NCI-H1105 treated with DMSO at 0.1 percent for 48 hours (cell line): ENCODE data around the gene PLXNB3.

Experiments
- DNase-seq: peaks from one replicate; lab custom pipeline; 2025; lab: John Stamatoyannopoulos, UW

Gene PLXNB3

DNA sequence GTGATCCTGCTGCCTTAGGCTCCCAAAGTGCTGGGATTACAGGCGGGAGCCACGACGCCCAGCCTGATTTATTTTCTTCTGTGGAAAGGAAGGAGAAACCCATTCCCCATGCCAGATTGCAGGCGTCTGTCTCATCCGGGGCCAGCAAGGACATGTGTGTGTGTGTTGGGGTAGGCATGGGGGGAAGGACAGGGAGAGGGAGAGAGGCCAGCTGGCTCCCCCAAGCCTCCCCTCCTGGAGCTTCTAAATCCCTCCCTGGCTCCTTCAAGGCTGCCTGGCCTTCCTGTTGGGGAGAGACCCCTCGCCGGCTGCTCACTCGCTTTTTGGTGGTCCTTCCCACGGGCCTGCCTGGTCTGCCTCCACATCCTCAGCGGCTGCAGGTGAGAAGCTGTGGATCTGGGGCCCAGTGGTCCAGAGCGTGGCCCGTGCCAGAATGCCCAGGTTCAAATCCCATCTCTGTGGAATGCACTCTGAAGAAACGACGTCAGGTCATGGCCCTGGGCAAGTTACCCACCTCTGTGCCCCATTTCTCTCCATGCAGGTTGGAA lies 1.3 kb upstream of the PLXNB3 start:
- DNase-seq = no peak

DNA sequence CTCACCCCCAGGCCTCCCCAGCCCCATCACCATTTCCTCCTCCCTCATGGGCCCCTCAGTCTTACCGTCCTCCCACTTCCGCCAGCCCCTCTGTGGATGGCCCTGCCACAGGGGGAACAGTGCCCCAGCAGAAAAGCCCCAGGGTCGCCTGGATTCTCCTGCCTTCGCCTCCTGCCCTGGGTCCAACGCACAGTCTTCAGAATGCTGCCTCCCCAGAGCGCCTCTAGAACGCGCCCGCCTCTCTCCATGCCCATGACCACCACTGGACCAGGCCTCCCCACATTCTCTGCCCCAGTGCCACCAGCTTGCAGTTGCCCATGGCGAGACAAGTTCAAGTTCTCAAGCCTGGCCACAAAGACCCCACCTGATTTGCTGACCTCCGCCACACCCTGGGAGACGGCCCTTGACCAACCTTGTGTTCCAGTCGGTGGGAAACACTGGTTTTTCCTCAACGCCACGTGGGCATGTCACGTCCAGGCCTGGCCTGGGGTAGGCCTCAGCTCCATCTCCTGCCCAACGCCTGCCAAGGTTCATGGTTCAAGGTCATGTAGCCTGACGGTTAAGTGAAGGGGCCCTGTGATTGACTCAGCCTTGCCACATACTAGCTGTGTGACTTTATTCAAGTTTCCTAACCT lies 634 bp upstream of the PLXNB3 start:
- DNase-seq = no peak

DNA sequence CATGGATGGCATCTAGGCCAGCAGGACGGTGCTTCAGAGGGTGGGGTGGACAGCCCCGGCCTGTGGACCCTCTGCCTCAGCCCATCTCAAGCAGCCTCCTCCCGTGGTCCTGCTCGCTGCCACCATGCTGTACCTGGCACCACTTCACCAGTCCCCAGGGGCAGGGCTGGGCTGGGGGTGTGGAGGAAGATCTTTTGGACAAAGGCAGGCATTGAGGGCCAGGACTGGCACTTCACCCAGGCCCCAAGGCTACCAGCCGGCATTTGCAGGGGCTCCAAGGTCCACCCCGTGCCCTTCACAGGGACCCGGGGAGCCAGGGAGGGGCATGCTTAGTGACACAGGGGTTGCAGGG lies 713 bp downstream of the PLXNB3 start:
- no peak for DNase-seq

DNA sequence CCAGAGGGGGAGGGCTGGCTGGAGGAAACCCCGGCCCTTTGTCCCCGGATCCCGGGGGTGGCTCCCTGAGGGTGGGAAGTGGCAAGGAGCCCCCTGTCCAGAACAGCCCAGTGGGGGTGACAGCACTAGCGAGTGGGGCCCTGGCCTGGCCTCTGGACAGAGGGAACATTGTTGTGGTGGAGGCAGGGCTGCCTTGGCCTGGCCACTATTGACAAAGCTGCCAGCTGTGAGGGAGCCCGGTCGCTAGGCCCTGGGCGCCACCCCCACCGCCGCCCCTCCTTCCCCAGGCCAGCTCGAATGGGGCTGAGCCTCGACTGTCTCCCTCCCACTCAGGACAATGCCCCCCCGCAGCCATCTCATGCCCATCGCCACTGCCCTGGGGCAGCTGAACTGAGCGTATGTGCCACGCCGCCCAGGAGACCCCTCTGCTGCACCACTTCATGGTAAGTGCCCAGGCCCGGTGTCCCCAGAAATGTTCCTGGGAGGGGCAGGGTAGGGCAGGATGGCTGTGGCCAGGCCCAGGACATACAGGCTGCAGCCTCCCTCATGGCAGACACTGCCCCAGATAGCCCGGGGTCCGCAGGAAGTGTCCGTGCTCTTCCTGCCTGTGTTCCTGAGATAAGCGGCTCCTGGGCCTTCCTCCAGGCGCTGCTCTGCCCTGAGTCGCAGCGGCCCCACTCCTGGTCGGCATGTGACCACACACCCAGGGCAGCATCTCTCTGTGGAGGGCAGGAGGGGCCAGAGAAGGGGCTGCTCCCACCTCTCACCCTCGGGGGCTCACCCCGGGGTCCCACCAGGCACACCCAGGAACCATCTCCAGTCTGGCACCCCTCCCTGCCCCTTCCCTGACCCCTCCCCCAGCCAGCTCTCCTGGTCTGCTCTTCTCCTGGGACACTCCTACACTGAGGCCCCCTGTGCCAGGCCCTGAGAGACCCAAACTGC lies 1.4 kb downstream of the PLXNB3 start:
- DNase-seq = no peak

DNA sequence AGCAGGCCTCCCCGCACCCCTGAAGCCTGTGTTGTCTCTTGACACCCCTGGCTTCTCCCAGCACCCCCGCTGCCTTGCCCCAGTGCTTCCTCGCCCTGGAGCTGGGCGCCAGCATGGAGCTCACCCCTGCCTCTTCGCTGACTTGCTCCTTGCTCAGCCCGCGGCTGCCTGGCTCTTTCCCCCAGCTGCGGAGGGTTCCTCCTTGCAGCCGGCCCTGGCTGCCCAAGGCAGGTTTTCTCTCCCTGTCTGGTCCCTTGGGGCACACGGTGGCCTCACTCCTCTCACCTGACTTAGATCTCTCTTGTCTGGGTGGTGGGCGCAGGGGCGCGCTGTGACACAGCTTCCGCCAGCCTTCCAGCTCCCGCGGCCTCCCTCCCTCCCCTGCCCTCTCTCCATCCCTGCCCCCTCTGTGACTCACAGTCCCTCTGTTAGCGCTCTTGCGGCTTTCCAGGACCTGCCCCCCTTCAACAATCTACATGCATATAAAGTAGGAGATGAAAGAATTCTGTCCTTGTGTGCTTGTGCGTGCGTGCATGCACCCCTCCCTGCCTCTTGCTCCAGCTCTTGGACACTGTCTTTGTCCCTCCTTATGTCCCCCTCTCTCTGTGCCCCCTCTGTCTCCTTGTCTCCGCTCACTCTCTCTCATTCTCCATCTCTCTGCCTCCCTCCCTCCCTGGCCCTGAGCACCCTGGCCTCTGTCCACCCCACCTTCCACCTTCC lies 2.2 kb downstream of the PLXNB3 start:
- DNase-seq = no peak

DNA sequence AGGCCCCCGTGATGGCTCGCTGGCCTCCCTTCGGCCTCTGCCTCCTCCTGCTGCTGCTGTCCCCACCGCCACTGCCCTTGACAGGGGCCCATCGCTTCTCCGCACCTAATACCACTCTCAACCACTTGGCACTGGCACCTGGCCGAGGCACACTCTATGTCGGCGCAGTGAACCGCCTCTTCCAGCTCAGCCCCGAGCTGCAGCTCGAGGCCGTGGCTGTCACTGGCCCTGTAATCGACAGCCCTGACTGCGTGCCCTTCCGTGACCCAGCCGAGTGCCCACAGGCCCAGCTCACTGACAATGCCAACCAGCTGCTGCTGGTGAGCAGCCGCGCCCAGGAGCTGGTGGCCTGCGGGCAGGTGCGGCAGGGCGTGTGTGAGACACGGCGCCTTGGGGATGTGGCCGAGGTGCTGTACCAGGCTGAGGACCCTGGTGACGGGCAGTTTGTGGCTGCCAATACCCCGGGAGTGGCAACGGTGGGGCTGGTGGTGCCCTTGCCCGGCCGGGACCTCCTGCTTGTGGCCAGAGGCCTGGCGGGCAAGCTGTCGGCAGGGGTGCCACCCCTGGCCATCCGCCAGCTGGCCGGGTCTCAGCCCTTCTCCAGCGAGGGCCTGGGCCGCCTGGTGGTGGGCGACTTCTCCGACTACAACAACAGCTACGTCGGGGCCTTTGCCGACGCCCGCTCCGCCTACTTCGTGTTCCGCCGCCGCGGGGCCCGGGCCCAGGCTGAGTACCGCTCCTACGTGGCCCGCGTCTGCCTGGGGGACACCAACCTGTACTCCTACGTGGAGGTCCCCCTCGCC lies 3.0 kb downstream of the PLXNB3 start:
- no peak for DNase-seq

DNA sequence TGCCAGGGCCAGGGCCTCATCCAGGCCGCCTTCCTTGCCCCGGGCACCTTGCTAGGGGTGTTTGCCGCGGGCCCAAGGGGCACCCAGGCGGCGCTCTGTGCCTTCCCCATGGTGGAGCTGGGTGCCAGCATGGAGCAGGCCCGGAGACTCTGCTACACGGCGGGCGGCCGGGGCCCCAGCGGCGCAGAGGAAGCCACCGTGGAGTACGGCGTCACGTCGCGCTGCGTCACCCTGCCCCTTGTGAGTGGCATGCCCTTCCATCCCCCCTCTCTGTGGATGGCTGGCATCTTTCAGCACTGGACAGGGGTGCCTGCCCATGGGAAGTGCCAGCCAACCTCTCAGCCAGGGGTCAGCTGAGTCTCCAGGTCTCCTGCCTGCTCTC lies 3.6 kb downstream of the PLXNB3 start:
- no peak for DNase-seq

DNA sequence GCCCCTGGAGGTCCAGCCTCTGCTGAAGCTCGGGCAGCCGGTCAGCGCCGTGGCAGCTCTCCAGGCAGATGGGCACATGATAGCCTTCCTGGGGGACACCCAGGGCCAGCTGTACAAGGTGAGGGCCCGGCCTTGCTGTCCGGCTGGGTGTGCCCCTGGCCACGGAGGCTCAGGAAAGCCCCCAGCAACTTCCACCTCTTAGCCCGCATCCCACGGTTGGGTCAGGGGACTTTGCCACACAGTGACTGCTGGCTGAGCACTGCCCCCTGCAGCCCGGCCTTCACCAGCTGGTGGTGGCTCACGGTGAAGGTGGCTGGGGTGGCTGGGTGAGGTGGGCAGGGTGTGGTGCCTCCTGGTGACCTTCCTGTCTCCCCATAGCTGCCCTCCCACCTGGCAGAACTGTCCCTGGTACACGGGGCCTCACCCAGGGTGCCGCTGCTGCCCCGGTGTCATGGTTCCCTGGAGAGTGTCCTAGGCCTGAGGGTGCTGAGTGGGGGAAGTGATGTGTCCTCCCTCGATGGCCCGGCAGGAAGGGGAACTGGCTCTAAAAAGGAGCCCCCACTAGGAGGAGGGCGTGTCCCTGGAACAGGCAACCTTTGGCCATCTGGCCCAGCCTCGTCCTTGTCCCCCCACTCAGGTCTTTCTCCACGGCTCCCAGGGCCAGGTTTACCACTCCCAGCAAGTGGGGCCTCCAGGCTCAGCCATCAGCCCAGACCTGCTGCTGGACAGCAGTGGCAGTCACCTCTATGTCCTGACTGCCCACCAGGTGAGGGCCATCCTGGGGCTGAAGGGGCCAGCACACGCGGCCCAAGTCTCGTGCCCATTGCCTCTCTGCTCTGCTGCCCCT lies 4.5 kb downstream of the PLXNB3 start:
- no peak for DNase-seq

DNA sequence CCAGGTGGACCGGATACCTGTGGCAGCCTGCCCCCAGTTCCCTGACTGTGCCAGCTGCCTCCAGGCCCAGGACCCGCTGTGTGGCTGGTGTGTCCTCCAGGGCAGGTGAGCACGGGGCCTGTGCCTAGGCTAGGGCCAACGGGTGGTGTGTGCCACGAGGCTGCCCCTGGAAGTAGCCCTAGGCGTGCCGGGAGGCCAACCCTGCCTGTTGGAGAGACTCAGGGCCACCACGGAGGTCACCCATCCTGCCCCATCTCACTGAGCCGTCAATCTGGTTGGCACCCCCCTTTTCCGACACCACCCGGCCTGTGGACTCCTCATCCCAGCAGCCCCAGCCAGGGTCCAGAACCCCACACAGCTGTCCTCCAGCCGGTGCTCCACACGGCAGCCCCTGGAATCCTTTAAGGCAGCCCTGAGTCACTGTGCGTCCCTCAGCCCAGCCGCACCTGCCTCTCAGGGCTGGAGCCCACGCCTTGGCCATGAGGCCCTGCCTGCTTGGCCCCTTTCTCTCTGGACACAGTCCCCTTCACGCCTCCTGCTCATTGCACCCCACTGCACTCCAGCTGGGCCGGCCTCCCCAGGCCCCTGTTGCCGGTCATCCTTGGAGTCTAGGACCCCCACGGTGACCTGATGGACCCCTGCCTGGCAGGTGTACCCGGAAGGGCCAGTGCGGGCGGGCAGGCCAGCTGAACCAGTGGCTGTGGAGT lies 5.3 kb downstream of the PLXNB3 start:
- DNase-seq = no peak

DNA sequence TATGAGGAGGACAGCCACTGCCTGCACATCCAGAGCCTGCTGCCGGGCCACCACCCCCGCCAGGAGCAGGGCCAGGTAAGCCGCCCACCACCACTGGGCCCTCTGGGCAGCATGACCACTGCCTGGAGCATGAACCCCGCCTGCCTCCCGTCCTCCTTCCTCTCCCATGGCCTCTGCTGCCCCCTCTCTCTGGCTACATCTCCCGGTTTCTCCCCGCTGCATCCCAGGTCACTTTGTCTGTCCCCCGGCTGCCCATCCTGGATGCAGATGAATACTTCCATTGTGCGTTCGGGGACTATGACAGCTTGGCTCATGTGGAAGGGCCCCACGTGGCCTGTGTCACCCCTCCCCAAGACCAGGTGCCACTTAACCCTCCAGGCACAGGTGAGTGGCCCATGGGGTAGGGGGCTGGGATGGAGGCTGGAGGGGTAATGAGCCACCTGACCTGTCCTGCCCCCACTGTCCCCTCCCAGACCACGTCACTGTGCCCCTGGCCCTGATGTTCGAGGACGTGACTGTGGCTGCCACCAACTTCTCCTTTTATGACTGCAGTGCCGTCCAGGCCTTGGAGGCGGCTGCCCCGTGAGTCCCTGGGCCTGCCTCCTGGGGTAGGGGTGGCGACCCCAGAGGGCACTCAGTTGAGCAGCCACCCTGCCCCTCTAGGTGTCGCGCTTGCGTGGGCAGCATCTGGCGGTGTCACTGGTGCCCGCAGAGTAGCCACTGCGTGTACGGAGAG lies 6.0 kb downstream of the PLXNB3 start:
- no peak for DNase-seq

DNA sequence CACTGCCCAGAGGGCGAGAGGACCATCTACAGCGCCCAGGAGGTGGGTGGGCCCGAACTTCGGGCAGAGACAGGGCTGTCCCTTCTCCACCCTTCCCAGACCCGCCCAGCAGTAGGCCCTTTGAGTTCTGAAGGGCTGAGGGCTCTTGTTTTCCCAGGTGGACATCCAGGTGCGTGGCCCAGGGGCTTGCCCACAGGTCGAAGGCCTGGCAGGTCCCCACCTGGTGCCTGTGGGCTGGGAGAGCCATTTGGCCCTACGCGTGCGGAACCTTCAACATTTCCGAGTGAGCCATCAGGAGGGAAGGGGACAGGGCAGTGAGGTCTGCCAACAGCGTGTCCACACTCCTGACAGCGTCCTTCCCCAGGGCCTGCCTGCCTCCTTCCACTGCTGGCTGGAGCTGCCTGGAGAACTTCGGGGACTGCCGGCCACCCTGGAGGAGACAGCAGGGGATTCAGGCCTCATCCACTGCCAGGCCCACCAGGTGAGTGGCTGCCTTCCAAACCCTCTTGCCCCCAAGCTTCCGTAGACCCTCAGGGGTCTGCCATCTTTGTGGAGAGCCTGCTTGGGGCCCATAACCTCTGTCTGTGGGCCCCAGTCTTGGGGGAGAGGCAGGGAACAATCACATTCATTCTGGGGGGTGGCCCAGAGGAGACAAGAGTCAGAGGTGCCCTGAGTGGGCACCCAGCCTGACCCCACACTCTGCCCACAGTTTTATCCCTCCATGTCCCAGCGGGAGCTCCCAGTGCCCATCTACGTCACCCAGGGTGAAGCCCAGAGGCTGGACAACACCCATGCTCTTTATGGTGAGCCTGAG lies 6.8 kb downstream of the PLXNB3 start:
- DNase-seq = no peak

DNA sequence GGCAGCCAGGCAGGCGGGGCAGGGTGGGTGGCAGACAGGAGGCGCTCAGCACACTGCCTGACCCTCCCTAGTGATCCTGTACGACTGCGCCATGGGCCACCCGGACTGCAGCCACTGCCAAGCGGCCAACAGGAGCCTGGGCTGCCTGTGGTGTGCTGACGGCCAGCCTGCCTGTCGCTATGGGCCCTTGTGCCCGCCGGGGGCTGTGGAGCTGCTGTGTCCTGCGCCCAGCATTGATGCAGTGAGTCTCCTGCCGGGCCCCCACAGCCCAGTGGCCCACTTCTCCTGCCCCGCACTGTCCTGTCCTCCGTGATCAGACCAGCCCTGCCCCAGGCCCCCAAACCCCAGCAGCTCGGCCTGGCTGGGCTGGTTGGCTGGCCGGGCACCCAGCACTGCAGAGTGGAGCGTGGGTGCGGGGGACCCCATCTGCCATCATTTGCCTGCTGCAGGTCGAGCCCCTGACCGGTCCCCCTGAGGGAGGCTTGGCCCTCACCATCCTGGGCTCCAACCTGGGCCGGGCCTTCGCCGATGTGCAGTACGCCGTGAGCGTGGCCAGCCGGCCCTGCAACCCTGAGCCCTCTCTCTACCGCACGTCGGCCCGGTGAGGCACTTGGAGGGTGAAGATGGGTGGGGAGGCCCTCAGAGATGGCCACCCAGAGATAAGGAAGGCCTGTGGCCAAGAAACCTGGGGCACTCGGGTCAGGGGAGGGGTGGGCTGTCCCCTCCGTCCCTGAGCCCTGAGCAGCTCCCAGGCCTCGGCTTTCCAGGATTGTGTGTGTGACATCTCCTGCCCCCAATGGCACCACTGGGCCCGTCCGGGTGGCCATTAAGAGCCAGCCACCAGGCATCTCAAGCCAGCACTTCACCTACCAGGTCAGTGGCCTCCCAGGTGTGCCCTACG lies 7.6 kb downstream of the PLXNB3 start:
- no peak for DNase-seq

DNA sequence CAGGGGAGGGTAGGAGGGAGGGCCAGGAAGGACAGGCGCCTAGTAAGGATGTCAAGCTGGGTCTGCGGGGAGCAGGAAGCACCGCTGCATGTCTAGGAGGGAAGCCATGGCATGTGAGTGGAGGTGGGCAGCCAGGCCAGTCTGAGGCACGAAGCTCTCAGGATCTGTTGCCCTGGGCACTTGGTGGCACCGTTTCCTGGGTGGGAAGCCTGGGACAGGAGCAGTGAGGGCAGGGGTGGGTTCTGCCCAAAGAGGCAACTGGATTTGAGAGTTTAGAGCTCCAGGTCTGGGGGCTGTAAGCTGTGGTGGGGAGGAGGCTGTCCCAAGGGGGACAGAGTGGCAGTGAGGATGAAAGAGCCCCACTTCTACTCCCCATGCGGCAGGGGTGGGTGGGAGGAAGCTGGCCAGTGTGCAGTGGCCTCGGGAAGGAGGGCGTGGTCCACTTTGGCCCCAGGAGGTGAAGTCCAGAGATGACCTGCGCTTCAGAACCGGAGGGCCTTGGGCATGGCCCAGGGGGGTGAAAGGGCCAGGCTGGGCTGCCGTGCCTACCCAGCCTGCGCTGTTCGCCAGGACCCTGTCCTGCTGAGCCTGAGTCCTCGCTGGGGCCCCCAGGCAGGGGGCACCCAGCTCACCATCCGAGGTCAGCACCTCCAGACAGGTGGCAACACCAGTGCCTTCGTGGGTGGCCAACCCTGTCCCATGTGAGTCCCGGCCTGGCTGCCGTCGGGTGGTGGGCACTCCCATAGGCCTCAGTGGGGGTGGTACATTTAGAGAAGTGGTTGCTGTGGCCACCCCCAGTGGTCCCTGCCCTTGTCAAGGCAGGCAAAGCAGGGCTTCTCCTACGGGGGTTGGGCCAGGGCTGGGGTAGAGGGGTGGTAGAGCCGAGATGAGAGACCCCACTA lies 8.5 kb downstream of the PLXNB3 start:
- no peak for DNase-seq

DNA sequence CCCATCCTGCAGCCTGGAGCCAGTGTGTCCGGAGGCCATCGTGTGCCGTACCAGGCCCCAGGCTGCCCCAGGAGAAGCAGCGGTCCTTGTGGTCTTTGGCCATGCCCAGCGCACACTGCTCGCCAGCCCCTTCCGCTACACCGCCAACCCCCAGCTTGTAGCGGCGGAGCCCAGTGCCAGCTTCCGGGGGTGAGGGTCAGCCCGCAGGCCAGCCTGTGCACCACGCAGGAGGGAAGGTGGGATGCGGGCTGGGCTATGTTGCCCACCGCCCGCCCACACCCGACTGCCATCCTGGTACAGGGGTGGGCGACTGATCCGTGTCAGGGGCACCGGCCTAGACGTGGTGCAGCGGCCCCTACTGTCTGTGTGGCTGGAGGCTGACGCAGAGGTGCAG lies 9.2 kb downstream of the PLXNB3 start:
- DNase-seq = no peak

DNA sequence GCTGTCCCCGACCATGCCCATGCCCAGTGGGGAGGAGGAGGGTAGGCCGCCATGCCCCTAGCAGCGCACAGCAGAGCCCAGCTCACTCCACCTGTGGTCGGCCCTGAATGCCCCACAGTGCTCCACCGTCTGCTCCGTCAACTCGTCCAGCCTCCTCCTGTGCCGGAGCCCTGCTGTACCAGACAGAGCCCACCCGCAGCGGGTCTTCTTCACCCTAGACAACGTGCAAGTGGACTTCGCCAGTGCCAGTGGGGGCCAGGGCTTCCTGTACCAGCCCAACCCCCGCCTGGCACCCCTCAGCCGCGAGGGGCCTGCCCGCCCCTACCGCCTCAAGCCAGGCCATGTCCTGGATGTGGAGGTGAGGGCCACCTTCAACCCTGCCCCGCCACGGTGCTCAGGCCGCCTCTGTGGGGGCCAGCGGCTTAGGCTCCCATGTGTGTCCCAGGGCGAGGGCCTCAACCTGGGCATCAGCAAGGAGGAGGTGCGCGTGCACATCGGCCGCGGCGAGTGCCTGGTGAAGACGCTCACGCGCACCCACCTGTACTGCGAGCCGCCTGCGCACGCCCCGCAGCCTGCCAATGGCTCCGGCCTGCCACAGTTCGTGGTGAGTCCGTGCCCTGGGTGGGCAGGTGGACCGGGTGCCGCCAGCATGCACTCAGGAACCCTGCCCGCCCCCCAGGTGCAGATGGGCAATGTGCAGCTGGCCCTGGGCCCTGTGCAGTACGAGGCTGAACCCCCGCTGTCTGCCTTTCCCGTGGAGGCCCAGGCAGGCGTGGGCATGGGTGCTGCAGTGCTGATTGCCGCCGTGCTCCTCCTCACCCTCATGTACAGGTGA lies 9.9 kb downstream of the PLXNB3 start:
- DNase-seq = no peak
